H1 (cell line): ENCODE data around the gene NFATC1.

Experiments used
- CTCF ChIP-seq, 3 experiments: IDR thresholded peaks; 1 replicate in 2 of 3; 2 replicates in 1 of 3; pipeline versions ENCODE4 v1.5.1 to v1.6.1; 2011; ENCODE audit warnings: low read length in 3 of 3, mild to moderate bottlenecking in 3 of 3, inconsistent platforms in 2 of 3, low read depth in 1 of 3, moderate library complexity in 1 of 3; ENCODE audit not compliant: insufficient read depth in 1 of 3; ENCODE audit errors: control extremely low read depth in 1 of 3
- EZH2 ChIP-seq: fragments of 200-600 bp; sonication (generic); IDR thresholded peaks from 2 replicates; pipeline ENCODE4 v1.7.1; 2012; ENCODE audit warnings: low read depth, mild to moderate bottlenecking, moderate library complexity, low read length, inconsistent platforms; ENCODE audit not compliant: severe bottlenecking
- GABPA ChIP-seq: IDR thresholded peaks from 2 replicates; pipeline ENCODE4 v1.6.1; 2011; ENCODE audit warnings: mild to moderate bottlenecking, low read length, moderate library complexity, borderline replicate concordance; ENCODE audit not compliant: insufficient read depth
- MAX ChIP-seq: IDR thresholded peaks from 2 replicates; pipeline ENCODE4 v1.6.1; 2012; ENCODE audit warnings: inconsistent platforms
- POLR2AphosphoS5 ChIP-seq: IDR thresholded peaks from 2 replicates; pipeline ENCODE4 v1.6.1; 2011; ENCODE audit warnings: low read depth, low read length
- RAD21 ChIP-seq, 2 experiments: IDR thresholded peaks in 1 of 2; conservative IDR thresholded peaks in 1 of 2; 2 replicates each; pipeline ENCODE4 v1.6.1; 2011; ENCODE audit warnings: low read depth in 2 of 2, low read length in 2 of 2, improper control_type of control experiment in 1 of 2, inconsistent platforms in 1 of 2, mild to moderate bottlenecking in 1 of 2, moderate library complexity in 1 of 2
- SUZ12 ChIP-seq: fragments of 200-600 bp; sonication (generic); IDR thresholded peaks from 2 replicates; pipeline ENCODE4 v1.6.1; 2012; ENCODE audit warnings: mild to moderate bottlenecking, inconsistent platforms, low read length, moderate library complexity, mixed read lengths
- TAF1 ChIP-seq: IDR thresholded peaks from 2 replicates; pipeline ENCODE4 v1.6.1; 2011; ENCODE audit warnings: mild to moderate bottlenecking, low read depth, low read length

- TF ChIP-seq RAD21 (IDR thresholded peaks at IDR 0.05 in 1 of 2, conservative IDR thresholded peaks at IDR 0.05 in 1 of 2; ENCODE audit: low read depth in 2 of 2, low read length in 2 of 2), result no peak
- TF ChIP-seq SUZ12, result no peak
- TF ChIP-seq CTCF (IDR thresholded peaks at IDR 0.05; ENCODE audit: control extremely low read depth in 1 of 3, insufficient read depth in 1 of 3, low read depth in 1 of 3, low read length in 3 of 3), result no peak
- no peak for TF ChIP-seq TAF1
- TF ChIP-seq GABPA, result no peak
- TF ChIP-seq POLR2AphosphoS5, result no peak
- no peak for TF ChIP-seq MAX
- no peak for TF ChIP-seq EZH2
Measured at GRCh38 chr18:79400591-79401381, 5.1 kb downstream of the NFATC1 start.
